AG04450 (cell line): ENCODE data around the gene ZNF222. TPM values are rescaled to one million over a fixed set of nuclear protein-coding genes. Genes with fewer than 3 reads are reported as not detected.

ENCODE experiments used
- CTCF ChIA-PET: fragments of 300-600, 350-600 bp; formaldehyde crosslinking; extraction: SDS; loops from one replicate; lab custom pipeline; 2022; ENCODE audit warnings: antibody characterized with exemption, inconsistent platforms; lab: Charles Lee
- POLR2A ChIA-PET: fragments of 350-600 bp; formaldehyde crosslinking; extraction: SDS; loops from one replicate; lab custom pipeline; 2021; ENCODE audit warnings: antibody characterized with exemption, inconsistent platforms; lab: Yijun Ruan, JAX
- DNase-seq: peaks from one replicate; pipeline ENCODE4 v3.0.0-alpha.2; 2011; ENCODE audit warnings: low read depth, low spot score
- H3K27ac ChIP-seq: one replicate; pipeline ENCODE4 v1.5.1; 2012; ENCODE audit warnings: low read depth, low read length, control low read depth
- H3K27me3 ChIP-seq: one replicate; pipeline ENCODE4 v1.6.0; 2012; ENCODE audit warnings: low read length; ENCODE audit not compliant: control insufficient read depth, insufficient read depth
- H3K4me3 ChIP-seq: 2 replicates; pipeline ENCODE4 v1.5.1; 2011; ENCODE audit warnings: mild to moderate bottlenecking, low read depth, low read length, control low read depth
- H3K9me3 ChIP-seq: 2 replicates; pipeline ENCODE4 v1.5.1; 2012; ENCODE audit warnings: low read length; ENCODE audit not compliant: control insufficient read depth, insufficient read depth
- CTCF ChIP-seq: IDR thresholded peaks from 2 replicates; pipeline ENCODE4 v1.5.1; 2011; ENCODE audit warnings: low read depth, low read length, control low read depth, inconsistent platforms
- polyA minus RNA-seq: library from RNA; depleted of rRNA, polyadenylated mRNA; stranded (reverse); fragments of >200 nt; gene quantifications from 2 replicates; pipeline ENCODE4 v1.2.3, GENCODE V29; 2011; rRNA and poly(A)+ RNA removed
- polyA plus RNA-seq: library from polyadenylated mRNA; depleted of rRNA; stranded (reverse); fragments of >200 nt; gene quantifications from 2 replicates; pipeline ENCODE4 v1.2.3, GENCODE V29; 2011; rRNA removed

ZNF222 gene
- polyA plus RNA-seq: 5.1 and 6.9 TPM in 2 replicates
- 5.4 and 6.8 TPM in 2 replicates for polyA minus RNA-seq

GRCh38 chr19:44025217-44025936 lies at the start of gene ZNF222:
ZNF222 (plus strand) TSS chr19:44025379; CDS start chr19:44025437, 58 bp downstream.
- POLR2A ChIA-PET: interaction anchor here (0.6 to 0.7 kb wide), 2 partner anchors 48 to 70 kb away, joined by 3 read pairs; no protein-coding TSS in a partner anchor
- Histone ChIP-seq H3K27me3 (peaks cover 2% of the 10 kb centered on the region), H3K27ac (peak within 1 kb of the TSS; percentile 68), H3K9me3 (no peaks in the 10 kb centered on the region), H3K4me3 (peak within 1 kb of the TSS; percentile 86)
- no peak for TF ChIP-seq CTCF
- CTCF ChIA-PET: interaction anchor here (0.7 kb wide), 1 partner anchor 517 kb away, joined by 3 read pairs; no protein-coding TSS in a partner anchor
- DNase-seq: peak; percentile 70

GRCh38 chr19:43976732-43977131 lies 48.4 kb upstream of the ZNF222 start:
- Histone ChIP-seq H3K27ac (no peak overlapping the region), H3K4me3 (no peak overlapping the region), H3K9me3 (peaks cover 9% of the 10 kb centered on the region), H3K27me3 (no peaks in the 10 kb centered on the region)
- no peak for TF ChIP-seq CTCF
- CTCF ChIA-PET: no interaction called here
- no peak for DNase-seq
- POLR2A ChIA-PET: no interaction called here

GRCh38 chr19:43983544-43983911 lies 41.7 kb upstream of the ZNF222 start:
- H3K9me3 ChIP-seq: no peaks in the 10 kb centered on the region; the same call in 1 of the 2 replicates
- TF ChIP-seq CTCF: no peak
- no peak for DNase-seq
- peak overlapping the region; percentile 49 for H3K4me3 ChIP-seq
- ChIA-PET POLR2A (interaction anchor here (0.5 to 0.6 kb wide), 2 partner anchors 17 to 82 kb away, joined by 3 to 4 read pairs; no protein-coding TSS in a partner anchor), CTCF (no interaction called here)
- H3K27ac ChIP-seq: no peak overlapping the region
- no peaks in the 10 kb centered on the region for H3K27me3 ChIP-seq

GRCh38 chr19:43983912-43984686 lies 41.1 kb upstream of the ZNF222 start, which contains the start of gene ZNF155:
ZNF155 (plus strand) TSS chr19:43984188; CDS start chr19:43988544, 4,356 bp downstream.
- no peak for TF ChIP-seq CTCF
- H3K9me3 ChIP-seq: no peaks in the 10 kb centered on the region; the same call in 1 of the 2 replicates
- POLR2A ChIA-PET: interaction anchor here (0.5 to 0.6 kb wide), 2 partner anchors 17 to 82 kb away, joined by 3 to 4 read pairs; no protein-coding TSS in a partner anchor
- no peaks in the 10 kb centered on the region for H3K27me3 ChIP-seq
- DNase-seq: peak; percentile 91
- H3K4me3 ChIP-seq: peak within 1 kb of the TSS; percentile 92
- CTCF ChIA-PET: no interaction called here
- H3K27ac ChIP-seq: peak within 1 kb of the TSS; percentile 39
